ENCODE data around the gene SLC23A1.

DNA sequence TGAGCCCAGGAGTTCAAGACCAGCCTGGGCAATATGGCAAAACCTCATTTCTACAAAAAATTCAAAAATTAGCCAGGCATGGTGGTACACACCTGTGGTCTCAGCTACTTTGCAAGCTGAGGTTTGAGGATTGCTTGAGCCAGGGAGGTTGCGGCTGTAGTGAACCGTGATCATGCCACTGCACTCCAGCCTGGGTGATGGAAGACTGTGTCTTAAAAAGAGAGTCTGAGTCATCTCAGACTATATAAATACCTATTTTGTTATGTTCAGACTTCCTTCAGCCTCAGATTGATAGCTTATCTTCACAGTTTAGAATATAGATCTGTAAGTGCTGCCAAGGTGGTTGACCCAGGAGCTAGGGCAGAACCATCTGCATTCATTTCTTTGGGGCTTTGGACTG is 43.0 kb downstream of the SLC23A1 start:
- TF ChIP-seq, protein P1, sequence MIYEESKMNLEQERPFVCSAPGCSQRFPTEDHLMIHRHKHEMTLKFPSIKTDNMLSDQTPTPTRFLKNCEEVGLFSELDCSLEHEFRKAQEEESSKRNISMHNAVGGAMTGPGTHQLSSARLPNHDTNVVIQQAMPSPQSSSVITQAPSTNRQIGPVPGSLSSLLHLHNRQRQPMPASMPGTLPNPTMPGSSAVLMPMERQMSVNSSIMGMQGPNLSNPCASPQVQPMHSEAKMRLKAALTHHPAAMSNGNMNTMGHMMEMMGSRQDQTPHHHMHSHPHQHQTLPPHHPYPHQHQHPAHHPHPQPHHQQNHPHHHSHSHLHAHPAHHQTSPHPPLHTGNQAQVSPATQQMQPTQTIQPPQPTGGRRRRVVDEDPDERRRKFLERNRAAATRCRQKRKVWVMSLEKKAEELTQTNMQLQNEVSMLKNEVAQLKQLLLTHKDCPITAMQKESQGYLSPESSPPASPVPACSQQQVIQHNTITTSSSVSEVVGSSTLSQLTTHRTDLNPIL (CRISPR knock-in tag; IDR thresholded peaks at IDR 0.05; ENCODE audit: low read depth) = no peak
- no peak for TF ChIP-seq OSR1 (CRISPR knock-in tag; IDR thresholded peaks at IDR 0.05)
- TF ChIP-seq RARB (CRISPR knock-in tag; IDR thresholded peaks at IDR 0.05) = no peak
- TF ChIP-seq, protein P2, sequence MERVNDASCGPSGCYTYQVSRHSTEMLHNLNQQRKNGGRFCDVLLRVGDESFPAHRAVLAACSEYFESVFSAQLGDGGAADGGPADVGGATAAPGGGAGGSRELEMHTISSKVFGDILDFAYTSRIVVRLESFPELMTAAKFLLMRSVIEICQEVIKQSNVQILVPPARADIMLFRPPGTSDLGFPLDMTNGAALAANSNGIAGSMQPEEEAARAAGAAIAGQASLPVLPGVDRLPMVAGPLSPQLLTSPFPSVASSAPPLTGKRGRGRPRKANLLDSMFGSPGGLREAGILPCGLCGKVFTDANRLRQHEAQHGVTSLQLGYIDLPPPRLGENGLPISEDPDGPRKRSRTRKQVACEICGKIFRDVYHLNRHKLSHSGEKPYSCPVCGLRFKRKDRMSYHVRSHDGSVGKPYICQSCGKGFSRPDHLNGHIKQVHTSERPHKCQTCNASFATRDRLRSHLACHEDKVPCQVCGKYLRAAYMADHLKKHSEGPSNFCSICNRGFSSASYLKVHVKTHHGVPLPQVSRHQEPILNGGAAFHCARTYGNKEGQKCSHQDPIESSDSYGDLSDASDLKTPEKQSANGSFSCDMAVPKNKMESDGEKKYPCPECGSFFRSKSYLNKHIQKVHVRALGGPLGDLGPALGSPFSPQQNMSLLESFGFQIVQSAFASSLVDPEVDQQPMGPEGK (CRISPR knock-in tag; IDR thresholded peaks at IDR 0.05; ENCODE audit: borderline replicate concordance) = no peak
- TF ChIP-seq TCF4 (CRISPR knock-in tag; IDR thresholded peaks at IDR 0.05; ENCODE audit: borderline replicate concordance) = no peak
- no peak for TF ChIP-seq ESRRG (CRISPR knock-in tag; IDR thresholded peaks at IDR 0.05)
- no peak for TF ChIP-seq ISL1 (CRISPR knock-in tag; IDR thresholded peaks at IDR 0.05)
- no peak for TF ChIP-seq BACH2 (CRISPR knock-in tag; IDR thresholded peaks at IDR 0.05; ENCODE audit: borderline replicate concordance)
- no peak for TF ChIP-seq GLIS3 (CRISPR knock-in tag; IDR thresholded peaks at IDR 0.05)
- no peak for TF ChIP-seq ZFP3 (CRISPR knock-in tag; IDR thresholded peaks at IDR 0.05)
